Loucy (cell line): Measurements from ENCODE around the gene TMEM273.

ENCODE experiments used
- EZH2phosphoT487 ChIP-seq: fragments of 200-600 bp; IDR thresholded peaks from 2 replicates; pipeline ENCODE4 v1.6.1; 2018; ENCODE audit warnings: antibody characterized with exemption, mild to moderate bottlenecking, moderate library complexity, borderline replicate concordance
- TF ChIP-seq, protein P1 (sequence below): fragments of 200-600 bp; sonication (generic); conservative IDR thresholded peaks from 2 replicates; pipeline ENCODE4 v1.5.1; 2014; ENCODE audit warnings: mild to moderate bottlenecking, antibody characterized with exemption, low read length

DNA sequence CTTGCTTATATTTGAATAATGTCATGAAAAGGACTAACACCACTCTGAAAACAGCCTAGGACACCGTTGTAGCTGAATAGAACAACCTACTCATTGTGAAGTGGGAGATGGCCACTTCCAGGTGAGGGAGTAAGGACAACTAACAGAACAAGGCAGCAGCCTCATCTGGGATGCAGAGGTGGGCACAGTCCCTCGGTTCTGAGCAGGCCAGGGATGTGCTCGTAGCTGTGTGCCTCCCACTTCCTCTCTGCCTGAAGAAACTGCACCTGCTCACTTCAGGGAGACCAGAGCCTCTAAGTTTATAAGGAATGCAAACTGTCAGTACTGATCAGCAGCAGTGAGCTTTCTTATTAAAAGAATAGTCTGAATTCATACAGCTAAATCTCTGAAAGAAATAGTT is 75.3 kb downstream of the TMEM273 start:
- TF ChIP-seq, protein P1, sequence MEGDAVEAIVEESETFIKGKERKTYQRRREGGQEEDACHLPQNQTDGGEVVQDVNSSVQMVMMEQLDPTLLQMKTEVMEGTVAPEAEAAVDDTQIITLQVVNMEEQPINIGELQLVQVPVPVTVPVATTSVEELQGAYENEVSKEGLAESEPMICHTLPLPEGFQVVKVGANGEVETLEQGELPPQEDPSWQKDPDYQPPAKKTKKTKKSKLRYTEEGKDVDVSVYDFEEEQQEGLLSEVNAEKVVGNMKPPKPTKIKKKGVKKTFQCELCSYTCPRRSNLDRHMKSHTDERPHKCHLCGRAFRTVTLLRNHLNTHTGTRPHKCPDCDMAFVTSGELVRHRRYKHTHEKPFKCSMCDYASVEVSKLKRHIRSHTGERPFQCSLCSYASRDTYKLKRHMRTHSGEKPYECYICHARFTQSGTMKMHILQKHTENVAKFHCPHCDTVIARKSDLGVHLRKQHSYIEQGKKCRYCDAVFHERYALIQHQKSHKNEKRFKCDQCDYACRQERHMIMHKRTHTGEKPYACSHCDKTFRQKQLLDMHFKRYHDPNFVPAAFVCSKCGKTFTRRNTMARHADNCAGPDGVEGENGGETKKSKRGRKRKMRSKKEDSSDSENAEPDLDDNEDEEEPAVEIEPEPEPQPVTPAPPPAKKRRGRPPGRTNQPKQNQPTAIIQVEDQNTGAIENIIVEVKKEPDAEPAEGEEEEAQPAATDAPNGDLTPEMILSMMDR: no peak
- no peak for TF ChIP-seq EZH2phosphoT487
